Glutamatergic neuron (in vitro differentiated cells): ENCODE data around the gene ZNF766. TPM values are rescaled to one million over a fixed set of nuclear protein-coding genes. Genes with fewer than 3 reads are reported as not detected.

ENCODE experiments used
- DNase-seq: peaks from one replicate; pipeline ENCODE4 v3.0.0; 2022
- H3K27ac Mint-ChIP-seq: one replicate; pipeline ENCODE4 v1.8.0; 2020; ENCODE audit warnings: mild to moderate bottlenecking, mixed read lengths, inconsistent platforms; ENCODE audit not compliant: unreplicated experiment
- H3K27me3 Mint-ChIP-seq: one replicate; pipeline ENCODE4 v1.8.0; 2020; ENCODE audit warnings: mild to moderate bottlenecking, moderate library complexity, mixed read lengths, inconsistent platforms; ENCODE audit not compliant: unreplicated experiment
- H3K36me3 Mint-ChIP-seq: one replicate; pipeline ENCODE4 v1.8.0; 2020; ENCODE audit warnings: mild to moderate bottlenecking, mixed read lengths, inconsistent platforms; ENCODE audit not compliant: unreplicated experiment
- H3K4me1 Mint-ChIP-seq: one replicate; pipeline ENCODE4 v1.8.0; 2020; ENCODE audit warnings: mild to moderate bottlenecking, low read depth, mixed read lengths, inconsistent platforms; ENCODE audit not compliant: unreplicated experiment
- H3K4me3 Mint-ChIP-seq: one replicate; pipeline ENCODE4 v1.8.0; 2020; ENCODE audit warnings: mild to moderate bottlenecking, mixed read lengths, inconsistent platforms; ENCODE audit not compliant: unreplicated experiment
- H3K9me3 Mint-ChIP-seq: one replicate; pipeline ENCODE4 v1.8.0; 2020; ENCODE audit warnings: mild to moderate bottlenecking, moderate library complexity, mixed read lengths, inconsistent platforms; ENCODE audit not compliant: unreplicated experiment
- total RNA-seq: library from RNA; stranded (reverse); fragmentation: NEBNext Ultra II Directional; extraction: Animal tissue kit (Norgen Biotek cat#: 25700); gene quantifications from one replicate; pipeline ENCODE4 v1.2.1, GENCODE V29; 2021; ENCODE audit not compliant: unreplicated experiment
- TF ChIP-seq, protein P1 (sequence below): fragments of 200-600 bp; sonication (generic); IDR thresholded peaks from one replicate; pipeline ENCODE4 v1.5.0; 2021; ENCODE audit not compliant: partially characterized antibody, unreplicated experiment

The ZNF766 gene
- total RNA-seq, 1 donor from 2014 or later, result 29.9 TPM

DNA sequence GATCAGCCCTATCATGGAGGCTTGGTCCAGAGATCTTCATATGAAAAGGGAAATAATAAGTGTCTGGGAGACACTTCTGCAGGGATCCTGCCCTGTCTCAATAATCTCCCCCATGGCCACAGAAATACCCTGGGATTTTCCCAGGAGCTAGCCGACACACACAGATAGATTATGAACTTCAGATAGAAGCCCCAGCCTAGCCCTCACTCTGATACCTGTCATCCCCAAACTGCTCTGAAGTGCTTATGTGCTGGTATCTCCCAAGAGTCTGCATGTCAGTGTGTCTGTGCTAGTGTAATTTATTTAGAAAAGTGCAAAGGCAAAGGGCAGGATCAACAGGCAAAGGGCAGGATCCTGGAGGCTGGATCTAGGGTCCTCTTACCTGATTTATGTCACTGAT, 38.7 kb upstream of the ZNF766 start:
- no peak for DNase-seq
- Mint-ChIP-seq H3K27me3 (peaks cover 2% of the 10 kb centered on the region), H3K36me3 (peaks cover 13% of the 10 kb centered on the region), H3K27ac (peak overlapping the region; percentile 24), H3K4me1 (peaks cover 4% of the 10 kb centered on the region), H3K4me3 (no peak overlapping the region), H3K9me3 (peaks cover 3% of the 10 kb centered on the region)
- TF ChIP-seq, protein P1, sequence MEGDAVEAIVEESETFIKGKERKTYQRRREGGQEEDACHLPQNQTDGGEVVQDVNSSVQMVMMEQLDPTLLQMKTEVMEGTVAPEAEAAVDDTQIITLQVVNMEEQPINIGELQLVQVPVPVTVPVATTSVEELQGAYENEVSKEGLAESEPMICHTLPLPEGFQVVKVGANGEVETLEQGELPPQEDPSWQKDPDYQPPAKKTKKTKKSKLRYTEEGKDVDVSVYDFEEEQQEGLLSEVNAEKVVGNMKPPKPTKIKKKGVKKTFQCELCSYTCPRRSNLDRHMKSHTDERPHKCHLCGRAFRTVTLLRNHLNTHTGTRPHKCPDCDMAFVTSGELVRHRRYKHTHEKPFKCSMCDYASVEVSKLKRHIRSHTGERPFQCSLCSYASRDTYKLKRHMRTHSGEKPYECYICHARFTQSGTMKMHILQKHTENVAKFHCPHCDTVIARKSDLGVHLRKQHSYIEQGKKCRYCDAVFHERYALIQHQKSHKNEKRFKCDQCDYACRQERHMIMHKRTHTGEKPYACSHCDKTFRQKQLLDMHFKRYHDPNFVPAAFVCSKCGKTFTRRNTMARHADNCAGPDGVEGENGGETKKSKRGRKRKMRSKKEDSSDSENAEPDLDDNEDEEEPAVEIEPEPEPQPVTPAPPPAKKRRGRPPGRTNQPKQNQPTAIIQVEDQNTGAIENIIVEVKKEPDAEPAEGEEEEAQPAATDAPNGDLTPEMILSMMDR, result no peak

DNA sequence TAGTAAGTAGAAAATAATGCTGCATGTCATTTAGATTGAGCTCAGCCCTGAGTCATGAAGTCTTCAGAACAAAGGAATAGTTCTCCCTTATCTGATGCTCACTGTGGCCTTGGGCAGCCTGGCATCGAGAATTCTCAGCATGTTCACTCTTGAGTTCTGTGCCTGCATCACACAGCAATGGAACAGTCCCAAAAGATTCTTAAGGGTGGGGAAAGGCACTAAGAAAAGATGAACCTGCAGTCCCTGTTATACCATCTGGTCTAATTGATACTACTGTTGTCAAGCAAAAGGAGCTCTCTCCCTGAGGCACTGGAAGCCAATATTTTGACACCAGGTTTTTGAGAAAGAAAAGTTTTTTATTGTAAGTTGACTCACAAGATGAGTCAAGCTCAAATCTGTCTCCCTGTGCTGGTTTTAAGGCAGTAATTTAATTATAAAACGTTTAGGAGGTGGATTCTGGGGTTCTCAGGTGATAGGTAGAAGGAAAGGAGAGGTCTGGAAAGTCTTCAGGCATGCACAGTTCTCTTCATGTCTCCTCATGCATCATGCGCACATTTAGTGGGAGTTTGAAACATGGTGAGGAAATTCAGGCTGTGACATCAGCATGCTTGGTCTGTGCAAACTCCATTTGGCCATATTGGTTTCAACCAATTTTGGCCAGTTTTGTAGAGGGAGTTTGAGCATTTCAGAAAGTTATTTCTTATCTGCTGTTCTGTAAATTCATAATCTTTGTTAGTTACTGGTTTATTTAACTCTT, 38.1 kb upstream of the ZNF766 start:
- no peak overlapping the region for H3K4me3 Mint-ChIP-seq
- H3K4me1 Mint-ChIP-seq, result peaks cover 4% of the 10 kb centered on the region
- peaks cover 9% of the 10 kb centered on the region for H3K36me3 Mint-ChIP-seq
- TF ChIP-seq, protein P1, result no peak
- DNase-seq, result no peak
- H3K27me3 Mint-ChIP-seq, result peaks cover 2% of the 10 kb centered on the region
- H3K27ac Mint-ChIP-seq, result no peak overlapping the region
- H3K9me3 Mint-ChIP-seq, result peaks cover 1% of the 10 kb centered on the region

DNA sequence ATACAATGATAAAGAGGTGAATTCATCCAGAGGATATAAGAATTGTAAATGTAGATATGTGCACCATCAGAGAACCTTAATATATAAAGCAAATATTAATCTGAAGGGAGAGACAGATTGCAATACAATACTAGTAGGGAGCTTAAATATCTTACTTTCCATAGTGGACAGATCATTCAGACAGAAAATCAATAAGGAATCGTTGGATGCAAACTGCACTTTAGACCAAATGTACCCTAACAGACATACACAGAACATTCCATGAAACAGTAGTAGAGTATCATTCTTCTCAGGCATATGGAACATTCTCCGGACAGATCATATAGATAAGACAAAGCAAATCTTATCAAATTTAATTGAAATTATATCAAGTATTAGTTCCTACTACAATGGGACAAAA, 35.0 kb upstream of the ZNF766 start:
- Mint-ChIP-seq H3K4me1 (no peaks in the 10 kb centered on the region), H3K27me3 (peaks cover 2% of the 10 kb centered on the region), H3K9me3 (peaks cover 2% of the 10 kb centered on the region), H3K27ac (no peak overlapping the region), H3K36me3 (peaks cover 5% of the 10 kb centered on the region), H3K4me3 (no peak overlapping the region)
- no peak for DNase-seq
- TF ChIP-seq, protein P1, result no peak

DNA sequence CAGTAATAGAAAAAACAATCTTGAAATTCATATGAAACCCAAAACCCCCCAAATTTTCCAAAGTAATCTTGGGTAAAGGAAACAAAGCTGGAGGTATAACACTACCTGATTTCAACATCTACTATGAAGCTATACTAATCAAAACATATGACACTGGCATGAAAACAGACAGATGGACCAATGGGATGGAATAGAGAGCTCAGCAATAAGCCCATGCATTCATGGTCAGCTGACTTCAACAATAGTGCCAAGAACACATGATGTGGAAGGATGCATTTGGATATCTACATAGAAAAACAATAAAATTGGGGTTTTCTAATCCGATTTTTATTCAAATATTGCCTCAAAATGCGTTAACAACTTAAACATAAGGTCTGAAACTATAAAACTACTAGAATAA, 32.2 kb upstream of the ZNF766 start:
- TF ChIP-seq, protein P1, result no peak
- no peaks in the 10 kb centered on the region for H3K36me3 Mint-ChIP-seq
- DNase-seq, result no peak
- H3K27ac Mint-ChIP-seq, result no peak overlapping the region
- no peak overlapping the region for H3K4me3 Mint-ChIP-seq
- no peaks in the 10 kb centered on the region for H3K27me3 Mint-ChIP-seq
- H3K9me3 Mint-ChIP-seq, result peaks cover 3% of the 10 kb centered on the region
- H3K4me1 Mint-ChIP-seq, result no peaks in the 10 kb centered on the region

DNA sequence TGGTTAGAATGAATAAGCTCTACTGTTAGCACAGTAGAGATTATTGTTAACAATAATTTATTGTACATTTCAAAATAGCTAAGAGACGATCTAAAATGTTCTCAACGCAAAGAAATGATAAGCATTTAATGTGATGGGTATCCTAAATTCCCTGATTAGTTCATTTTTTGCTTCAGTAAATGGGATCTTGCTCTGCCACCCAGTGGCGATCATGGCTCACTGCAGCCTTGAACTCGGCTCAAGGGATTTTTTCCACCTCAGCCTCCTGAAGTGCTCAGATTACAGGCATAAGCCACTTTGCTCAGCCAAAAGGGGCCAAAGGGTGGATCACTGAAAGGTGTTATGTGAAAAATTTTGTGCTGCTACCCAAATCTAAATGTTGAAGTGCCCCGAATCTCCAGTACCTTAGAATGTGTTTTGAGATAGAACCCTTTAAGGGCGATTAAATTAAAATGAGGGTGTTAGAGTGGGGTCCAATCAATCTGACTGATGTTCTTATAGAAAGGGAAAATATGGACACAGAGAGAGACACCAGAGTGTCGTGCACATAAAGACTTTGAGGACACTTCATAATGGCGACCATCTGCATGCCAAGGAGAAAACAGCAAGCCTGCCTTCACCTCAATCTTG, 31.5 kb upstream of the ZNF766 start:
- no peaks in the 10 kb centered on the region for H3K4me1 Mint-ChIP-seq
- H3K9me3 Mint-ChIP-seq, result peaks cover 3% of the 10 kb centered on the region
- no peak overlapping the region for H3K27ac Mint-ChIP-seq
- H3K36me3 Mint-ChIP-seq, result no peaks in the 10 kb centered on the region
- DNase-seq, result peak; percentile 66
- H3K27me3 Mint-ChIP-seq, result no peaks in the 10 kb centered on the region
- TF ChIP-seq, protein P1, result peak; percentile 96
- peak overlapping the region; percentile 18 for H3K4me3 Mint-ChIP-seq
